GM19328 (cell line): ENCODE measurements around the gene MYO5C.

Source experiments
- ATAC-seq: cut with Tn5 transposase; IDR thresholded peaks from one replicate; pipeline ENCODE4 v1.9.1; 2021; ENCODE audit warnings: mild to moderate bottlenecking, moderate library complexity; ENCODE audit not compliant: unreplicated experiment

MYO5C gene

GRCh38 chr15:52278636-52279367 lies 16.8 kb downstream of the MYO5C start:
- ATAC-seq: no peak

GRCh38 chr15:52278135-52278534 lies 17.5 kb downstream of the MYO5C start:
- no peak for ATAC-seq

GRCh38 chr15:52277575-52277974 lies 18.0 kb downstream of the MYO5C start:
- no peak for ATAC-seq

- no peak for ATAC-seq
Measured at GRCh38 chr15:52276256-52276770, 19.3 kb downstream of the MYO5C start.

GRCh38 chr15:52263563-52264282 lies 31.9 kb downstream of the MYO5C start:
- no peak for ATAC-seq

- no peak for ATAC-seq
Measured at GRCh38 chr15:52262364-52262763, 33.2 kb downstream of the MYO5C start.

GRCh38 chr15:52261498-52262242 lies 33.9 kb downstream of the MYO5C start:
- ATAC-seq: peak; percentile 97

GRCh38 chr15:52261026-52261425 lies 34.6 kb downstream of the MYO5C start:
- ATAC-seq: no peak

GRCh38 chr15:52259503-52259902 lies 36.1 kb downstream of the MYO5C start:
- ATAC-seq: no peak

GRCh38 chr15:52258461-52258860 lies 37.1 kb downstream of the MYO5C start:
- no peak for ATAC-seq

GRCh38 chr15:52257734-52258062 lies 37.9 kb downstream of the MYO5C start:
- ATAC-seq: no peak

GRCh38 chr15:52256930-52257733 lies 38.5 kb downstream of the MYO5C start:
- no peak for ATAC-seq

GRCh38 chr15:52256366-52256765 lies 39.2 kb downstream of the MYO5C start:
- ATAC-seq: no peak

GRCh38 chr15:52255935-52256334 lies 39.7 kb downstream of the MYO5C start:
- no peak for ATAC-seq

GRCh38 chr15:52255008-52255407 lies 40.6 kb downstream of the MYO5C start:
- no peak for ATAC-seq

- ATAC-seq: no peak
Measured at GRCh38 chr15:52254391-52254790, 41.2 kb downstream of the MYO5C start.

- ATAC-seq: no peak
Measured at GRCh38 chr15:52252781-52253180, 42.8 kb downstream of the MYO5C start.

GRCh38 chr15:52251144-52251860 lies 44.3 kb downstream of the MYO5C start:
- no peak for ATAC-seq

GRCh38 chr15:52247461-52247860 lies 48.1 kb downstream of the MYO5C start:
- ATAC-seq: no peak
